DOHH2 (cell line): ENCODE data around the gene ATP10A.

Experiments
- H3F3A ChIP-seq: fragments of 200-600 bp; sonication (generic), shearing (Covaris generic); 2 replicates; pipeline ENCODE4 v1.6.0; 2016; ENCODE audit warnings: antibody characterized with exemption, mild to moderate bottlenecking; ENCODE audit not compliant: control insufficient read depth, insufficient read depth
- H3K27ac ChIP-seq: fragments of 200-600 bp; sonication (generic); 2 replicates; pipeline ENCODE4 v1.5.1; 2014; ENCODE audit warnings: low read depth, mild to moderate bottlenecking, low read length, moderate library complexity
- H3K27me3 ChIP-seq: fragments of 200-600 bp; sonication (generic); 2 replicates; pipeline ENCODE4 v1.6.1; 2014; ENCODE audit warnings: mild to moderate bottlenecking, low read length, mixed read lengths; ENCODE audit not compliant: control insufficient read depth
- H3K36me3 ChIP-seq: fragments of 200-600 bp; sonication (generic); 2 replicates; pipeline ENCODE4 v1.6.1; 2014; ENCODE audit warnings: mild to moderate bottlenecking, low read length, moderate library complexity, mixed read lengths; ENCODE audit not compliant: control insufficient read depth
- H3K4me1 ChIP-seq: fragments of 200-600 bp; sonication (generic); 2 replicates; pipeline ENCODE4 v1.6.1; 2014; ENCODE audit warnings: mild to moderate bottlenecking, low read length, mixed read lengths; ENCODE audit not compliant: control insufficient read depth
- H3K4me2 ChIP-seq: fragments of 200-600 bp; sonication (generic); 2 replicates; pipeline ENCODE4 v1.6.0; 2014; ENCODE audit warnings: mild to moderate bottlenecking, low read length, moderate library complexity
- H3K4me3 ChIP-seq: fragments of 200-600 bp; sonication (generic); 2 replicates; pipeline ENCODE4 v1.5.1; 2014; ENCODE audit warnings: mild to moderate bottlenecking, low read length, mixed read lengths
- H3K79me2 ChIP-seq: fragments of 200-600 bp; sonication (generic); 2 replicates; pipeline ENCODE4 v1.6.1; 2014; ENCODE audit warnings: mild to moderate bottlenecking, low read length, mixed read lengths; ENCODE audit not compliant: control insufficient read depth
- H3K9me2 ChIP-seq: fragments of 200-600 bp; sonication (generic); replicated peaks from 2 replicates; pipeline ENCODE4 v1.6.1; 2014; ENCODE audit warnings: mild to moderate bottlenecking, low read length, mixed read lengths; ENCODE audit not compliant: control insufficient read depth
- H3K9me3 ChIP-seq: fragments of 200-600 bp; sonication (generic); 2 replicates; pipeline ENCODE4 v1.6.1; 2014; ENCODE audit warnings: antibody characterized with exemption, low read length, mixed read lengths; ENCODE audit not compliant: control insufficient read depth, insufficient read depth
- H4K20me1 ChIP-seq: fragments of 200-600 bp; sonication (generic); 2 replicates; pipeline ENCODE4 v1.6.0; 2014; ENCODE audit warnings: low read depth, mild to moderate bottlenecking, antibody characterized with exemption, low read length, moderate library complexity; ENCODE audit not compliant: control insufficient read depth, insufficient read depth
- CTCF ChIP-seq: fragments of 200-600 bp; sonication (generic); IDR thresholded peaks from one replicate; pipeline ENCODE4 v1.5.1; 2014; ENCODE audit warnings: antibody characterized with exemption, mild to moderate bottlenecking, low read depth, low read length; ENCODE audit not compliant: poor library complexity, severe bottlenecking
- EZH2phosphoT487 ChIP-seq: fragments of 200-600 bp; sonication (generic); IDR thresholded peaks from 2 replicates; pipeline ENCODE4 v1.6.1; 2017; ENCODE audit warnings: borderline replicate concordance, mild to moderate bottlenecking, antibody characterized with exemption, low read length, moderate library complexity, mixed read lengths

ATP10A gene

GRCh38 chr15:25655207-25655948 lies 207.7 kb downstream of the ATP10A start:
- Histone ChIP-seq H3K4me2 (no peak overlapping the region), H3K9me2 (no peaks in the 10 kb centered on the region), H4K20me1 (no peaks in the 10 kb centered on the region), H3K79me2 (no peaks in the 10 kb centered on the region), H3K27ac (no peak overlapping the region), H3K4me1 (no peaks in the 10 kb centered on the region), H3K4me3 (no peak overlapping the region), H3K27me3 (no peaks in the 10 kb centered on the region), H3K9me3 (peaks cover 21% of the 10 kb centered on the region; the same call in 1 of the 2 replicates), H3K36me3 (no peaks in the 10 kb centered on the region), H3F3A (no peaks in the 10 kb centered on the region)
- TF ChIP-seq EZH2phosphoT487 (no peak), CTCF (no peak)

- Histone ChIP-seq H3K9me3 (peaks cover 21% of the 10 kb centered on the region; the same call in 1 of the 2 replicates), H3K79me2 (no peaks in the 10 kb centered on the region), H4K20me1 (no peaks in the 10 kb centered on the region), H3K27me3 (no peaks in the 10 kb centered on the region), H3F3A (no peaks in the 10 kb centered on the region), H3K4me3 (no peak overlapping the region), H3K9me2 (no peaks in the 10 kb centered on the region), H3K36me3 (no peaks in the 10 kb centered on the region), H3K4me1 (no peaks in the 10 kb centered on the region), H3K27ac (no peak overlapping the region), H3K4me2 (no peak overlapping the region)
- TF ChIP-seq CTCF (no peak), EZH2phosphoT487 (no peak)
Observed at GRCh38 chr15:25653371-25653770, 209.8 kb downstream of the ATP10A start.

GRCh38 chr15:25652704-25653103 lies 210.4 kb downstream of the ATP10A start:
- H3K4me2 ChIP-seq, result no peak overlapping the region

More at GRCh38 chr15:25652704-25653103, 210.4 kb downstream of the ATP10A start:
- Histone ChIP-seq H3K4me1 (no peaks in the 10 kb centered on the region), H3K9me3 (peaks cover 16% of the 10 kb centered on the region; the same call in 1 of the 2 replicates), H3K36me3 (no peaks in the 10 kb centered on the region), H3K4me3 (no peak overlapping the region), H3K27me3 (no peaks in the 10 kb centered on the region), H3F3A (no peaks in the 10 kb centered on the region), H3K27ac (no peak overlapping the region), H3K79me2 (no peaks in the 10 kb centered on the region), H4K20me1 (no peaks in the 10 kb centered on the region), H3K9me2 (no peaks in the 10 kb centered on the region)
- no peak for TF ChIP-seq EZH2phosphoT487
- TF ChIP-seq CTCF, result no peak
